Thyroid gland (tissue), 4 donors: ENCODE data around the gene RNF11.

ENCODE experiments used
- CTCF ChIP-seq, 6 experiments: fragments of 200-600 bp in 3 of 6; fragments of 450-650 bp in 3 of 6; sonication (generic) in 3 of 6; IDR thresholded peaks; one replicate each; pipeline ENCODE4 v1.5.1; 2016 to 2019; ENCODE audit warnings: antibody characterized with exemption in 6 of 6, mild to moderate bottlenecking in 2 of 6, inconsistent platforms in 1 of 6, moderate library complexity in 1 of 6
- POLR2A ChIP-seq, 2 donors: fragments of 450-650 bp; IDR thresholded peaks; one replicate each; pipeline ENCODE4 v1.6.1; 2017; ENCODE audit warnings: antibody characterized with exemption in 2 of 2, mild to moderate bottlenecking in 2 of 2, moderate library complexity in 1 of 2

- TF ChIP-seq POLR2A (IDR thresholded peaks at IDR 0.05) (no peak), CTCF (IDR thresholded peaks at IDR 0.05) (no peak)
Observed at GRCh38 chr1:51203874-51204245, 32.2 kb upstream of the RNF11 start.
